Neuronal stem cell (in vitro differentiated cells): ENCODE data around the gene IRAK1.

Experiments
- DNase-seq: peaks from one replicate; pipeline ENCODE4 v3.0.0-alpha.2; 2013; ENCODE audit warnings: low spot score
- H2AFZ ChIP-seq: one replicate; pipeline ENCODE4 v1.6.1; 2013; ENCODE audit warnings: mild to moderate bottlenecking, low read length, inconsistent platforms
- H2AK5ac ChIP-seq: 2 replicates; pipeline ENCODE4 v1.6.1; 2013; ENCODE audit warnings: low read depth, mild to moderate bottlenecking, inconsistent platforms, low read length, moderate library complexity, mixed read lengths
- H2BK120ac ChIP-seq: 2 replicates; pipeline ENCODE4 v1.6.1; 2013; ENCODE audit warnings: low read depth, mild to moderate bottlenecking, inconsistent platforms, low read length, moderate library complexity, mixed read lengths
- H2BK12ac ChIP-seq: one replicate; pipeline ENCODE4 v1.6.1; 2013; ENCODE audit warnings: low read length, inconsistent platforms
- H2BK15ac ChIP-seq: 2 replicates; pipeline ENCODE4 v1.6.1; 2013; ENCODE audit warnings: mild to moderate bottlenecking, low read length, inconsistent platforms, mixed read lengths
- H2BK5ac ChIP-seq: one replicate; pipeline ENCODE4 v1.6.1; 2013; ENCODE audit warnings: inconsistent platforms, mild to moderate bottlenecking, low read length, moderate library complexity
- H3K14ac ChIP-seq: one replicate; pipeline ENCODE4 v1.6.1; 2013; ENCODE audit warnings: low read length, inconsistent platforms
- H3K18ac ChIP-seq: 2 replicates; pipeline ENCODE4 v1.6.1; 2013; ENCODE audit warnings: low read length, inconsistent platforms
- H3K23ac ChIP-seq: 2 replicates; pipeline ENCODE4 v1.6.1; 2013; ENCODE audit warnings: low read depth, mild to moderate bottlenecking, mixed read lengths, low read length, inconsistent platforms; ENCODE audit not compliant: poor library complexity
- H3K27ac ChIP-seq: replicated peaks from 3 replicates; pipeline ENCODE4 v1.5.1; 2013; ENCODE audit warnings: low read length, inconsistent platforms
- H3K27me3 ChIP-seq, 3 experiments: 2 replicates each; pipeline ENCODE4 v1.6.1; 2013; ENCODE audit warnings: low read length in 3 of 3, mild to moderate bottlenecking in 2 of 3, inconsistent platforms in 1 of 3, low read depth in 1 of 3, mixed read lengths in 1 of 3, moderate library complexity in 1 of 3; ENCODE audit not compliant: control insufficient read depth in 3 of 3, insufficient read depth in 3 of 3
- H3K36me3 ChIP-seq, 2 donors: replicated peaks in 1 of 2; 2 replicates each; pipeline ENCODE4 v1.6.1; 2013; ENCODE audit warnings: low read length in 2 of 2; ENCODE audit not compliant: control insufficient read depth in 2 of 2, insufficient read depth in 2 of 2
- H3K4ac ChIP-seq: 2 replicates; pipeline ENCODE4 v1.6.1; 2013; ENCODE audit warnings: inconsistent platforms, mild to moderate bottlenecking, low read length, moderate library complexity
- H3K4me1 ChIP-seq, 2 donors: 1 replicate in 1 of 2; 2 replicates in 1 of 2; pipeline ENCODE4 v1.6.1; 2013; ENCODE audit warnings: low read length in 2 of 2, low read depth in 1 of 2; ENCODE audit not compliant: control insufficient read depth in 2 of 2, insufficient read depth in 1 of 2
- H3K4me2 ChIP-seq: one replicate; pipeline ENCODE4 v1.6.1; 2013; ENCODE audit warnings: mild to moderate bottlenecking, low read length, inconsistent platforms; ENCODE audit not compliant: insufficient read depth, poor library complexity, severe bottlenecking
- H3K4me3 ChIP-seq, 2 donors: 2 replicates each; pipeline ENCODE4 v1.5.1; 2013; ENCODE audit warnings: low read length in 2 of 2, mild to moderate bottlenecking in 2 of 2, inconsistent platforms in 1 of 2, moderate library complexity in 1 of 2
- H3K79me1 ChIP-seq: one replicate; pipeline ENCODE4 v1.6.1; 2013; ENCODE audit warnings: low read depth, mild to moderate bottlenecking, inconsistent platforms, low read length, moderate library complexity
- H3K9ac ChIP-seq: one replicate; pipeline ENCODE4 v1.6.1; 2013; ENCODE audit warnings: mild to moderate bottlenecking, low read depth, low read length, inconsistent platforms; ENCODE audit not compliant: poor library complexity
- H3K9me3 ChIP-seq, 2 donors: replicated peaks in 1 of 2; 2 replicates each; pipeline versions ENCODE3 to v1.6.1; 2013; ENCODE audit warnings: low read length in 2 of 2, mild to moderate bottlenecking in 2 of 2, inconsistent platforms in 1 of 2, low read depth in 1 of 2, mixed read lengths in 1 of 2, moderate library complexity in 1 of 2; ENCODE audit not compliant: control insufficient read depth in 2 of 2, insufficient read depth in 1 of 2
- H4K8ac ChIP-seq: one replicate; pipeline ENCODE4 v1.6.1; 2013; ENCODE audit warnings: low read depth, mild to moderate bottlenecking, inconsistent platforms, low read length, moderate library complexity
- H4K91ac ChIP-seq: one replicate; pipeline ENCODE4 v1.6.1; 2013; ENCODE audit warnings: low read length, low read depth, mild to moderate bottlenecking, inconsistent platforms; ENCODE audit not compliant: poor library complexity
- WGBS, 2 donors: extraction: QIAGEN DNeasy Blood & Tissue Kit; methylation state at CpG; one replicate each; pipeline ENCODE4 v1.1.7; 2013; ENCODE audit warnings: missing lambda C conversion rate in 2 of 2, mixed read lengths in 1 of 2; ENCODE audit not compliant: insufficient read length in 2 of 2, insufficient replicate concordance in 1 of 2; ENCODE audit errors: extremely low coverage in 2 of 2; 5-methylcytosine and 5-hydroxymethylcytosine counted together

Gene IRAK1

GRCh38 chrX:154011376-154012335, 8.0 kb downstream of the IRAK1 start:
- Histone ChIP-seq H3K27ac (no peak overlapping the region), H2BK120ac (no peak overlapping the region), H3K27me3 (peaks cover 0 to 29% (median 0%) of the 10 kb centered on the region in 3 experiments), H3K14ac (no peak overlapping the region), H2BK5ac (no peak overlapping the region), H2AFZ (no peak overlapping the region), H3K79me1 (peaks cover 2% of the 10 kb centered on the region), H2BK15ac (no peak overlapping the region), H3K9me3 (no peaks in the 10 kb centered on the region), H3K23ac (no peak overlapping the region), H3K4ac (no peak overlapping the region), H2AK5ac (no peak overlapping the region), H3K4me1 (no peaks in the 10 kb centered on the region), H2BK12ac (no peak overlapping the region), H3K4me2 (no peak overlapping the region), H3K18ac (no peak overlapping the region), H4K91ac (no peak overlapping the region), H3K36me3 (peaks cover 4 to 44% of the 10 kb centered on the region in 2 donors), H3K4me3 (no peak overlapping the region), H4K8ac (no peak overlapping the region), H3K9ac (no peak overlapping the region)
- no CpG with 5 or more reads among the region's 18 CpGs for WGBS, 2 donors
- no peak for DNase-seq

GRCh38 chrX:154010330-154011087, 9.2 kb downstream of the IRAK1 start:
- H3K27ac ChIP-seq, result no peak overlapping the region
- H4K8ac ChIP-seq, result no peak overlapping the region
- no peaks in the 10 kb centered on the region for H3K4me1 ChIP-seq
- no peak for DNase-seq
- H3K27me3 ChIP-seq, result peaks cover 0 to 31% (median 0%) of the 10 kb centered on the region in 3 experiments
- no peak overlapping the region for H3K18ac ChIP-seq
- no peak overlapping the region for H2BK5ac ChIP-seq
- H2AFZ ChIP-seq, result no peak overlapping the region
- H3K4ac ChIP-seq, result no peak overlapping the region
- H3K9ac ChIP-seq, result no peak overlapping the region
- WGBS, 2 donors, result no CpG with 5 or more reads among the region's 18 CpGs
- H3K9me3 ChIP-seq, result no peaks in the 10 kb centered on the region
- H2BK120ac ChIP-seq, result no peak overlapping the region
- H3K14ac ChIP-seq, result no peak overlapping the region
- no peak overlapping the region for H2BK12ac ChIP-seq
- H3K4me2 ChIP-seq, result no peak overlapping the region
- no peaks in the 10 kb centered on the region for H3K79me1 ChIP-seq
- no peak overlapping the region for H2BK15ac ChIP-seq
- no peak overlapping the region for H3K23ac ChIP-seq
- no peak overlapping the region for H2AK5ac ChIP-seq
- H3K36me3 ChIP-seq, result peaks cover 4 to 32% of the 10 kb centered on the region in 2 donors
- no peak overlapping the region for H3K4me3 ChIP-seq
- H4K91ac ChIP-seq, result no peak overlapping the region

GRCh38 chrX:154008521-154008920, 11.2 kb downstream of the IRAK1 start:
- no peak overlapping the region for H3K4ac ChIP-seq
- no peak overlapping the region for H4K8ac ChIP-seq
- no CpG with 5 or more reads among the region's 4 CpGs for WGBS, 2 donors
- no peak overlapping the region for H2BK120ac ChIP-seq
- no peak overlapping the region for H4K91ac ChIP-seq
- H3K79me1 ChIP-seq, result no peaks in the 10 kb centered on the region
- H3K4me1 ChIP-seq, result no peaks in the 10 kb centered on the region
- H2BK15ac ChIP-seq, result no peak overlapping the region
- no peak for DNase-seq
- H3K4me2 ChIP-seq, result no peak overlapping the region
- H3K9ac ChIP-seq, result no peak overlapping the region
- H3K14ac ChIP-seq, result no peak overlapping the region
- no peak overlapping the region for H3K27ac ChIP-seq
- H3K18ac ChIP-seq, result no peak overlapping the region
- H3K4me3 ChIP-seq, result no peak overlapping the region
- peaks cover 0 to 27% (median 0%) of the 10 kb centered on the region in 3 experiments for H3K27me3 ChIP-seq
- no peak overlapping the region for H2AFZ ChIP-seq
- H3K23ac ChIP-seq, result no peak overlapping the region
- H3K36me3 ChIP-seq, result peaks cover 4 to 27% of the 10 kb centered on the region in 2 donors
- no peak overlapping the region for H2BK12ac ChIP-seq
- H2BK5ac ChIP-seq, result no peak overlapping the region
- H3K9me3 ChIP-seq, result no peaks in the 10 kb centered on the region
- no peak overlapping the region for H2AK5ac ChIP-seq

- Histone ChIP-seq H2BK15ac (no peak overlapping the region), H2BK5ac (no peak overlapping the region), H3K4ac (no peak overlapping the region), H3K9ac (no peak overlapping the region), H3K23ac (no peak overlapping the region), H3K9me3 (no peaks in the 10 kb centered on the region), H2BK12ac (no peak overlapping the region), H3K27me3 (peaks cover 0 to 30% (median 0%) of the 10 kb centered on the region in 3 experiments), H3K14ac (no peak overlapping the region), H3K27ac (no peak overlapping the region), H3K4me1 (peaks cover 4 to 5% of the 10 kb centered on the region in 2 donors), H2AFZ (no peak overlapping the region), H4K91ac (no peak overlapping the region), H2AK5ac (no peak overlapping the region), H3K4me2 (no peak overlapping the region), H4K8ac (no peak overlapping the region), H3K36me3 (peaks cover 2 to 14% of the 10 kb centered on the region in 2 donors), H3K79me1 (no peaks in the 10 kb centered on the region), H2BK120ac (no peak overlapping the region), H3K18ac (no peak overlapping the region), H3K4me3 (no peak overlapping the region)
- DNase-seq, result no peak
- no CpG with 5 or more reads among the region's 20 CpGs for WGBS, 2 donors
Observed at GRCh38 chrX:154006947-154007346, 12.8 kb downstream of the IRAK1 start.
